Liver (tissue), 9 donors: ENCODE measurements around the gene NKX3-2. TPM values are rescaled to one million over a fixed set of nuclear protein-coding genes. Genes with fewer than 3 reads are reported as not detected.
A peak's percentile ranks its signal among the peaks of the same experiment; 100 is the strongest.

ENCODE experiments used
- DNase-seq: peaks from one replicate; pipeline ENCODE4 v3.0.0-alpha.2; 2017; ENCODE audit warnings: low spot score
- H3K27ac ChIP-seq, 2 donors: one replicate each; pipeline ENCODE4 v1.7.0; 2013; ENCODE audit warnings: inconsistent platforms in 2 of 2, low read length in 2 of 2, control low read depth in 1 of 2, low read depth in 1 of 2, mild to moderate bottlenecking in 1 of 2
- H3K27me3 ChIP-seq, 4 donors: one replicate each; pipeline versions ENCODE4 v1.6.1 to v1.7.0; 2013; ENCODE audit warnings: low read length in 3 of 4, inconsistent platforms in 1 of 4, mild to moderate bottlenecking in 1 of 4, moderate library complexity in 1 of 4; ENCODE audit not compliant: control insufficient read depth in 4 of 4, insufficient read depth in 4 of 4
- H3K36me3 ChIP-seq, 4 donors: one replicate each; pipeline versions ENCODE4 v1.6.1 to v1.7.0; 2013; ENCODE audit warnings: low read length in 3 of 4, mild to moderate bottlenecking in 3 of 4, low read depth in 1 of 4, moderate library complexity in 1 of 4; ENCODE audit not compliant: control insufficient read depth in 4 of 4, insufficient read depth in 3 of 4
- H3K4me1 ChIP-seq, 4 donors: one replicate each; pipeline versions ENCODE4 v1.6.1 to v1.7.0; 2013; ENCODE audit warnings: low read length in 3 of 4, mild to moderate bottlenecking in 3 of 4, moderate library complexity in 1 of 4; ENCODE audit not compliant: control insufficient read depth in 4 of 4, insufficient read depth in 4 of 4
- H3K4me3 ChIP-seq, 3 donors: one replicate each; pipeline versions ENCODE4 v1.6.1 to v1.7.0; 2013; ENCODE audit warnings: low read length in 3 of 3, control low read depth in 1 of 3, low read depth in 1 of 3, mild to moderate bottlenecking in 1 of 3
- H3K9ac ChIP-seq, 2 donors: one replicate each; pipeline ENCODE4 v1.7.0; 2013; ENCODE audit warnings: low read length in 2 of 2, mild to moderate bottlenecking in 2 of 2, moderate library complexity in 2 of 2, control low read depth in 1 of 2, low read depth in 1 of 2
- H3K9me3 ChIP-seq, 4 donors: one replicate each; pipeline versions ENCODE4 v1.6.1 to v1.7.0; 2013; ENCODE audit warnings: low read length in 3 of 4; ENCODE audit not compliant: control insufficient read depth in 4 of 4
- FOXA1 ChIP-seq: IDR thresholded peaks from 2 replicates; pipeline ENCODE4 v1.6.1; 2016; ENCODE audit warnings: antibody characterized with exemption
- FOXA2 ChIP-seq: IDR thresholded peaks from 2 replicates; pipeline ENCODE4 v1.6.1; 2016; ENCODE audit warnings: antibody characterized with exemption
- GABPA ChIP-seq, 2 donors: IDR thresholded peaks in 1 of 2; conservative IDR thresholded peaks in 1 of 2; 2 replicates each; pipeline ENCODE4 v1.6.1; 2016; ENCODE audit warnings: antibody characterized with exemption in 2 of 2, mild to moderate bottlenecking in 1 of 2, moderate library complexity in 1 of 2
- HNF4A ChIP-seq, 2 donors: conservative IDR thresholded peaks; 2 replicates each; pipeline ENCODE4 v1.6.1; 2016; ENCODE audit warnings: antibody characterized with exemption in 2 of 2, mild to moderate bottlenecking in 2 of 2
- HNF4G ChIP-seq: IDR thresholded peaks from 2 replicates; pipeline ENCODE4 v1.6.1; 2016; ENCODE audit warnings: antibody characterized with exemption
- JUND ChIP-seq, 2 donors: IDR thresholded peaks; 2 replicates each; pipeline ENCODE4 v1.6.1; 2016; ENCODE audit warnings: antibody characterized with exemption in 2 of 2
- NR2F2 ChIP-seq: IDR thresholded peaks from 2 replicates; pipeline ENCODE4 v1.6.1; 2016; ENCODE audit warnings: antibody characterized with exemption
- RXRA ChIP-seq, 2 donors: IDR thresholded peaks; 2 replicates each; pipeline ENCODE4 v1.6.1; 2017 to 2018; ENCODE audit warnings: antibody characterized with exemption in 2 of 2, mild to moderate bottlenecking in 1 of 2
- SP1 ChIP-seq: IDR thresholded peaks from 2 replicates; pipeline ENCODE4 v1.6.1; 2018; ENCODE audit warnings: antibody characterized with exemption, mild to moderate bottlenecking
- TAF1 ChIP-seq: conservative IDR thresholded peaks from 2 replicates; pipeline ENCODE4 v1.6.1; 2016; ENCODE audit warnings: antibody characterized with exemption, mild to moderate bottlenecking
- YY1 ChIP-seq: IDR thresholded peaks from 2 replicates; pipeline ENCODE4 v1.6.1; 2016; ENCODE audit warnings: antibody characterized with exemption, mild to moderate bottlenecking
- WGBS: extraction: QIAGEN DNeasy Blood & Tissue Kit; methylation state at CpG from one replicate; pipeline ENCODE4 v1.1.7; 2013; 5-methylcytosine and 5-hydroxymethylcytosine counted together
- polyA plus RNA-seq, 2 donors: library from polyadenylated mRNA; stranded (reverse) in 1 of 2; unstranded in 1 of 2; fragments of 200-250 nt in 1 of 2; fragments of >200 nt in 1 of 2; fragmentation: Nextera tagmentation in 1 of 2; extraction: Ambion mirVana in 1 of 2; gene quantifications; one replicate each; pipeline versions ENCODE4 v1.2.1 to v1.2.3, GENCODE V29; 2013 to 2015
- total RNA-seq, 2 donors: library from RNA; depleted of rRNA; stranded (reverse); fragments of >200 nt; gene quantifications; one replicate each; pipeline ENCODE4 v1.2.3, GENCODE V29; 2014
- TF ChIP-seq, protein P1 (sequence below): IDR thresholded peaks from 2 replicates; pipeline ENCODE4 v1.6.1; 2016; ENCODE audit warnings: antibody characterized with exemption
- TF ChIP-seq, protein P2 (sequence below): IDR thresholded peaks from 2 replicates; pipeline ENCODE4 v1.6.1; 2016; ENCODE audit warnings: antibody characterized with exemption
- TF ChIP-seq, protein P3 (sequence below): fragments of 150-350 bp; IDR thresholded peaks from 2 replicates; pipeline ENCODE4 v1.5.1; 2017; ENCODE audit warnings: improper control_type of control experiment, low read depth, low read length; ENCODE audit not compliant: missing input control
- TF ChIP-seq, protein P4 (sequence below): IDR thresholded peaks from 2 replicates; pipeline ENCODE4 v1.6.1; 2016; ENCODE audit warnings: antibody characterized with exemption, mild to moderate bottlenecking
- TF ChIP-seq, protein P5 (sequence below): IDR thresholded peaks from 2 replicates; pipeline ENCODE4 v1.6.1; 2016; ENCODE audit warnings: antibody characterized with exemption
- donor health status: healthy.
- donor health status: healthy.
- donor health status: healthy.
- donor health status: healthy.
- donor health status: healthy.

NKX3-2 gene
- total and polyA plus RNA-seq, 4 donors = not detected

DNA sequence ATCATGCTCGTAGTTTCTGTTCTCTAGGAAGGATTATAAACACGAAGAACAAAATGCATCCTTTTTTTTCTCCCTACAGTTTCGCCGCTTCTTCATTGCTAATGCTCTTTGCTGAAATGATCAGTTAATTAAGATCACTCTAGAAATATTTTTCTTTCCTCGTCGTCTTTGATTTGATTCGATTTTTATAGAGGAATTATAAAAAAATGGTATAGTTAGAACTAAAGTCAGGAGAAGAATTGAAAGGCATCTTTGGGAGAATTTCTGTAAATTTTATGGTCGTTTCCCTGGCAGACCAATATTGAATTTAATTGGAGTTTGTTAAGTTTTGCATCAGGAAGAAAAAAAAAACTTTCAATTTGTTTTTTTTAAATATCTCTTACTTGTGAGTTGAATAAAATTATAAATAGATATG is 1.1 kb upstream of the NKX3-2 start:
- Histone ChIP-seq H3K9me3 (peaks cover 0 to 6% (median under 1%) of the 10 kb centered on the region in 4 donors), H3K27me3 (peaks cover 7 to 35% (median 23%) of the 10 kb centered on the region in 4 donors), H3K36me3 (no peaks in the 10 kb centered on the region), H3K4me3 (peak overlapping the region in 1 of 3 donors; percentile 66), H3K4me1 (peaks cover 28 to 54% (median 37%) of the 10 kb centered on the region in 4 donors), H3K27ac (no peak overlapping the region), H3K9ac (no peak overlapping the region)
- WGBS = 14% methylated on average over 8 of the region's 8 CpGs
- DNase-seq = no peak
- no peak for TF ChIP-seq FOXA2
- no peak for TF ChIP-seq RXRA (IDR thresholded peaks at IDR 0.05)
- TF ChIP-seq JUND (IDR thresholded peaks at IDR 0.05) = no peak
- TF ChIP-seq, protein P1, sequence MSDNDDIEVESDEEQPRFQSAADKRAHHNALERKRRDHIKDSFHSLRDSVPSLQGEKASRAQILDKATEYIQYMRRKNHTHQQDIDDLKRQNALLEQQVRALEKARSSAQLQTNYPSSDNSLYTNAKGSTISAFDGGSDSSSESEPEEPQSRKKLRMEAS = no peak
- no peak for TF ChIP-seq NR2F2
- TF ChIP-seq FOXA1 = no peak
- no peak for TF ChIP-seq SP1
- TF ChIP-seq, protein P2, sequence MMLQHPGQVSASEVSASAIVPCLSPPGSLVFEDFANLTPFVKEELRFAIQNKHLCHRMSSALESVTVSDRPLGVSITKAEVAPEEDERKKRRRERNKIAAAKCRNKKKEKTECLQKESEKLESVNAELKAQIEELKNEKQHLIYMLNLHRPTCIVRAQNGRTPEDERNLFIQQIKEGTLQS = no peak
- TF ChIP-seq, protein P3, sequence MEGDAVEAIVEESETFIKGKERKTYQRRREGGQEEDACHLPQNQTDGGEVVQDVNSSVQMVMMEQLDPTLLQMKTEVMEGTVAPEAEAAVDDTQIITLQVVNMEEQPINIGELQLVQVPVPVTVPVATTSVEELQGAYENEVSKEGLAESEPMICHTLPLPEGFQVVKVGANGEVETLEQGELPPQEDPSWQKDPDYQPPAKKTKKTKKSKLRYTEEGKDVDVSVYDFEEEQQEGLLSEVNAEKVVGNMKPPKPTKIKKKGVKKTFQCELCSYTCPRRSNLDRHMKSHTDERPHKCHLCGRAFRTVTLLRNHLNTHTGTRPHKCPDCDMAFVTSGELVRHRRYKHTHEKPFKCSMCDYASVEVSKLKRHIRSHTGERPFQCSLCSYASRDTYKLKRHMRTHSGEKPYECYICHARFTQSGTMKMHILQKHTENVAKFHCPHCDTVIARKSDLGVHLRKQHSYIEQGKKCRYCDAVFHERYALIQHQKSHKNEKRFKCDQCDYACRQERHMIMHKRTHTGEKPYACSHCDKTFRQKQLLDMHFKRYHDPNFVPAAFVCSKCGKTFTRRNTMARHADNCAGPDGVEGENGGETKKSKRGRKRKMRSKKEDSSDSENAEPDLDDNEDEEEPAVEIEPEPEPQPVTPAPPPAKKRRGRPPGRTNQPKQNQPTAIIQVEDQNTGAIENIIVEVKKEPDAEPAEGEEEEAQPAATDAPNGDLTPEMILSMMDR = no peak
- TF ChIP-seq, protein P4, sequence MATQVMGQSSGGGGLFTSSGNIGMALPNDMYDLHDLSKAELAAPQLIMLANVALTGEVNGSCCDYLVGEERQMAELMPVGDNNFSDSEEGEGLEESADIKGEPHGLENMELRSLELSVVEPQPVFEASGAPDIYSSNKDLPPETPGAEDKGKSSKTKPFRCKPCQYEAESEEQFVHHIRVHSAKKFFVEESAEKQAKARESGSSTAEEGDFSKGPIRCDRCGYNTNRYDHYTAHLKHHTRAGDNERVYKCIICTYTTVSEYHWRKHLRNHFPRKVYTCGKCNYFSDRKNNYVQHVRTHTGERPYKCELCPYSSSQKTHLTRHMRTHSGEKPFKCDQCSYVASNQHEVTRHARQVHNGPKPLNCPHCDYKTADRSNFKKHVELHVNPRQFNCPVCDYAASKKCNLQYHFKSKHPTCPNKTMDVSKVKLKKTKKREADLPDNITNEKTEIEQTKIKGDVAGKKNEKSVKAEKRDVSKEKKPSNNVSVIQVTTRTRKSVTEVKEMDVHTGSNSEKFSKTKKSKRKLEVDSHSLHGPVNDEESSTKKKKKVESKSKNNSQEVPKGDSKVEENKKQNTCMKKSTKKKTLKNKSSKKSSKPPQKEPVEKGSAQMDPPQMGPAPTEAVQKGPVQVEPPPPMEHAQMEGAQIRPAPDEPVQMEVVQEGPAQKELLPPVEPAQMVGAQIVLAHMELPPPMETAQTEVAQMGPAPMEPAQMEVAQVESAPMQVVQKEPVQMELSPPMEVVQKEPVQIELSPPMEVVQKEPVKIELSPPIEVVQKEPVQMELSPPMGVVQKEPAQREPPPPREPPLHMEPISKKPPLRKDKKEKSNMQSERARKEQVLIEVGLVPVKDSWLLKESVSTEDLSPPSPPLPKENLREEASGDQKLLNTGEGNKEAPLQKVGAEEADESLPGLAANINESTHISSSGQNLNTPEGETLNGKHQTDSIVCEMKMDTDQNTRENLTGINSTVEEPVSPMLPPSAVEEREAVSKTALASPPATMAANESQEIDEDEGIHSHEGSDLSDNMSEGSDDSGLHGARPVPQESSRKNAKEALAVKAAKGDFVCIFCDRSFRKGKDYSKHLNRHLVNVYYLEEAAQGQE = no peak
- TF ChIP-seq, protein P5, sequence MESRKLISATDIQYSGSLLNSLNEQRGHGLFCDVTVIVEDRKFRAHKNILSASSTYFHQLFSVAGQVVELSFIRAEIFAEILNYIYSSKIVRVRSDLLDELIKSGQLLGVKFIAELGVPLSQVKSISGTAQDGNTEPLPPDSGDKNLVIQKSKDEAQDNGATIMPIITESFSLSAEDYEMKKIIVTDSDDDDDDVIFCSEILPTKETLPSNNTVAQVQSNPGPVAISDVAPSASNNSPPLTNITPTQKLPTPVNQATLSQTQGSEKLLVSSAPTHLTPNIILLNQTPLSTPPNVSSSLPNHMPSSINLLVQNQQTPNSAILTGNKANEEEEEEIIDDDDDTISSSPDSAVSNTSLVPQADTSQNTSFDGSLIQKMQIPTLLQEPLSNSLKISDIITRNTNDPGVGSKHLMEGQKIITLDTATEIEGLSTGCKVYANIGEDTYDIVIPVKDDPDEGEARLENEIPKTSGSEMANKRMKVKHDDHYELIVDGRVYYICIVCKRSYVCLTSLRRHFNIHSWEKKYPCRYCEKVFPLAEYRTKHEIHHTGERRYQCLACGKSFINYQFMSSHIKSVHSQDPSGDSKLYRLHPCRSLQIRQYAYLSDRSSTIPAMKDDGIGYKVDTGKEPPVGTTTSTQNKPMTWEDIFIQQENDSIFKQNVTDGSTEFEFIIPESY = no peak
- no peak for TF ChIP-seq YY1
- no peak for TF ChIP-seq HNF4A (conservative IDR thresholded peaks at IDR 0.05)
- TF ChIP-seq GABPA (IDR thresholded peaks at IDR 0.05 in 1 of 2, conservative IDR thresholded peaks at IDR 0.05 in 1 of 2) = no peak
- no peak for TF ChIP-seq TAF1
- TF ChIP-seq HNF4G = no peak
